Erythroblast (primary cell): ENCODE results near the gene SCGB1C2.

Source experiments
- DNase-seq, 2 experiments: peaks; one replicate each; lab custom pipeline; 2025; lab: John Stamatoyannopoulos, UW
- GATA1 ChIP-seq: IDR thresholded peaks from 2 replicates; pipeline ENCODE4 v1.6.1; 2011; ENCODE audit warnings: low read depth, mild to moderate bottlenecking, control low read depth, low read length, moderate library complexity
- POLR2A ChIP-seq: IDR thresholded peaks from 2 replicates; pipeline ENCODE4 v1.6.1; 2011; ENCODE audit warnings: mild to moderate bottlenecking, low read length

The SCGB1C2 gene

GRCh38 chr17:187130-187529 lies 49.8 kb downstream of the SCGB1C2 start:
- TF ChIP-seq POLR2A (no peak), GATA1 (no peak)
- DNase-seq, result no peak
